Motor neuron (in vitro differentiated cells): ENCODE results near the gene RPH3AL. TPM values are rescaled to one million over a fixed set of nuclear protein-coding genes. Genes with fewer than 3 reads are reported as not detected.
"Not testable (repeated sequence)": the region's sequence is repeated elsewhere in the genome, so short reads cannot be mapped to it uniquely, and the experiment has no call there.

ENCODE experiments used
- ATAC-seq, 8 experiments: fragments of 200-7000 bp; cut with Tn5 transposase; replicated peaks in 6 of 8; 2 replicates each; pipeline ENCODE4 v1.8.0; 2021; ENCODE audit warnings: mild to moderate bottlenecking in 8 of 8, moderate library complexity in 8 of 8
- H3K27ac ChIP-seq, 2 donors: fragments of 250-450 bp; sonication (Bioruptor Pico); 2 replicates each; pipeline ENCODE4 v1.9.0; 2021; ENCODE audit warnings: antibody characterized with exemption in 2 of 2, mild to moderate bottlenecking in 2 of 2, moderate library complexity in 1 of 2
- H3K4me1 ChIP-seq, 2 donors: fragments of 250-450 bp; sonication (Bioruptor Pico); replicated peaks in 1 of 2; 2 replicates each; pipeline ENCODE4 v1.6.1; 2021; ENCODE audit warnings: antibody characterized with exemption in 2 of 2, mild to moderate bottlenecking in 2 of 2, moderate library complexity in 1 of 2
- H3K4me3 ChIP-seq, 5 donors: fragments of 250-450 bp; sonication (Bioruptor Pico); 2 replicates each; pipeline ENCODE4 v1.9.0; 2021; ENCODE audit warnings: antibody characterized with exemption in 5 of 5, mild to moderate bottlenecking in 5 of 5, moderate library complexity in 4 of 5
- WGBS, 10 experiments: fragments of 450-650 bp; shearing (Covaris generic); methylation state at CpG; one replicate each; pipeline ENCODE4 v1.0.0; 2022; 5-methylcytosine and 5-hydroxymethylcytosine counted together
- in situ Hi-C, 9 experiments: fragments of 400-800 bp; cut with MboI; loops; one replicate each; pipeline ENCODE4 v1.15.0; 2021; ENCODE audit warnings: low sequenced_read_pairs in 9 of 9, low pct_unique_long_range_greater_than_20kb in 2 of 9; ENCODE audit not compliant: unreplicated experiment in 9 of 9
- total RNA-seq, 8 experiments: library from RNA; unstranded; fragments of 300-600 nt; gene quantifications; 2 replicates each; pipeline versions ENCODE4 v1.2.3 to v1.2.4, GENCODE V29; 2022

Gene RPH3AL
- total RNA-seq, 8 experiments from 2014 or later, result 1.4 to 7.6 (median 3.0) TPM

GRCh38 chr17:178292-179065 is 174.1 kb downstream of the RPH3AL start:
- peaks cover 21 to 33% of the 10 kb centered on the region in 2 donors for H3K4me1 ChIP-seq
- WGBS, 10 experiments, result 21 to 100% (median 60%) methylated on average over 1 to 6 of the region's 12 CpGs; no CpG with 5 or more reads in 3 of the 10 experiments
- H3K27ac ChIP-seq, result no peak overlapping the region
- H3K4me3 ChIP-seq, result no peak overlapping the region
- ATAC-seq, result no peak
- in situ Hi-C loops, result no loop called here

GRCh38 chr17:177762-178161 is 174.8 kb downstream of the RPH3AL start:
- WGBS, 10 experiments, result 0 to 100% (median 92%) methylated on average over 1 to 4 of the region's 6 CpGs; no CpG with 5 or more reads in 3 of the 10 experiments
- no peak overlapping the region for H3K27ac ChIP-seq
- in situ Hi-C loops, result no loop called here
- no peak for ATAC-seq
- peaks cover 21 to 35% of the 10 kb centered on the region in 2 donors for H3K4me1 ChIP-seq
- no peak overlapping the region for H3K4me3 ChIP-seq

- no peak overlapping the region for H3K27ac ChIP-seq
- H3K4me1 ChIP-seq, result peaks cover 16 to 29% of the 10 kb centered on the region in 2 donors
- no peak overlapping the region for H3K4me3 ChIP-seq
- WGBS, 10 experiments, result 44 to 100% (median 82%) methylated on average over 1 to 3 of the region's 3 CpGs; no CpG with 5 or more reads in 3 of the 10 experiments
- ATAC-seq, result no peak
- in situ Hi-C loops, result no loop called here
Measured at GRCh38 chr17:177155-177554, 175.5 kb downstream of the RPH3AL start.

- H3K27ac ChIP-seq, result no peak overlapping the region
- H3K4me3 ChIP-seq, result no peak overlapping the region
- peak in 3 of 8 experiments; percentile 25 to 62 (median 30) for ATAC-seq
- in situ Hi-C loops, result no loop called here
- 58 to 100% (median 80%) methylated on average over 1 to 5 of the region's 10 CpGs; no CpG with 5 or more reads in 2 of the 10 experiments for WGBS, 10 experiments
- peaks cover 0 to 8% of the 10 kb centered on the region in 2 donors for H3K4me1 ChIP-seq
Measured at GRCh38 chr17:173166-173911, 179.3 kb downstream of the RPH3AL start.

- ATAC-seq, result peak in 1 of 8 experiments; percentile 15
- 80 to 90% (median 80%) methylated on average over 1 to 7 of the region's 11 CpGs; no CpG with 5 or more reads in 7 of the 10 experiments for WGBS, 10 experiments
- in situ Hi-C loops, result no loop called here
Measured at GRCh38 chr17:172401-172800, 180.2 kb downstream of the RPH3AL start.

GRCh38 chr17:171871-172270 is 180.7 kb downstream of the RPH3AL start:
- in situ Hi-C loops, result no loop called here
- no peak for ATAC-seq
- no CpG with 5 or more reads among the region's 13 CpGs for WGBS, 10 experiments
- Histone ChIP-seq H3K27ac (no peak overlapping the region), H3K4me3 (no peak overlapping the region), H3K4me1 (peaks cover 0 to 5% of the 10 kb centered on the region in 2 donors)

More at GRCh38 chr17:172401-172800, 180.2 kb downstream of the RPH3AL start:
- no peak overlapping the region for H3K4me3 ChIP-seq
- H3K27ac ChIP-seq, result no peak overlapping the region
- H3K4me1 ChIP-seq, result peaks cover 0 to 5% of the 10 kb centered on the region in 2 donors

- Histone ChIP-seq H3K4me1 (peaks cover 0 to 3% of the 10 kb centered on the region in 2 donors), H3K4me3 (no peak overlapping the region), H3K27ac (no peak overlapping the region)
- WGBS, 10 experiments, result no CpG with 5 or more reads among the region's 6 CpGs
- in situ Hi-C loops, result no loop called here
- ATAC-seq, result peak in 5 of 8 experiments; percentile 12 to 50 (median 18)
Measured at GRCh38 chr17:170130-170670, 182.4 kb downstream of the RPH3AL start.

- ATAC-seq, H3K4me3 ChIP-seq, in situ Hi-C loops, H3K27ac ChIP-seq: not testable (repeated sequence)
- peaks cover 9 to 17% of the 10 kb centered on the region in 2 donors for H3K4me1 ChIP-seq
- 90% methylated on average over 2 of the region's 11 CpGs; no CpG with 5 or more reads in 9 of the 10 experiments for WGBS, 10 experiments
Measured at GRCh38 chr17:168614-169013, 184.0 kb downstream of the RPH3AL start.

GRCh38 chr17:165939-166338 is 186.7 kb downstream of the RPH3AL start:
- 63 to 100% (median 94%) methylated on average over 1 to 6 of the region's 14 CpGs; no CpG with 5 or more reads in 3 of the 10 experiments for WGBS, 10 experiments
- no peak for ATAC-seq
- H3K4me3 ChIP-seq, result no peak overlapping the region
- in situ Hi-C loops, result no loop called here
- no peak overlapping the region for H3K27ac ChIP-seq
- peaks cover 9 to 18% of the 10 kb centered on the region in 2 donors for H3K4me1 ChIP-seq

GRCh38 chr17:164303-165235 is 188.0 kb downstream of the RPH3AL start:
- peak overlapping the region; percentile 1 to 15 for H3K27ac ChIP-seq
- H3K4me1 ChIP-seq, result peaks cover 9 to 18% of the 10 kb centered on the region in 2 donors
- peak; percentile 77 to 99 (median 96) for ATAC-seq
- in situ Hi-C loops, result no loop called here
- 65 to 80% methylated on average over 4 to 8 of the region's 16 CpGs; no CpG with 5 or more reads in 8 of the 10 experiments for WGBS, 10 experiments
- H3K4me3 ChIP-seq, result no peak overlapping the region

- H3K4me1 ChIP-seq, result peaks cover 9 to 18% of the 10 kb centered on the region in 2 donors
- no peak overlapping the region for H3K27ac ChIP-seq
- in situ Hi-C loops, result no loop called here
- 0 to 93% (median 69%) methylated on average over 1 to 5 of the region's 11 CpGs; no CpG with 5 or more reads in 4 of the 10 experiments for WGBS, 10 experiments
- no peak overlapping the region for H3K4me3 ChIP-seq
- ATAC-seq, result peak in 2 of 8 experiments; percentile 2 to 65
Measured at GRCh38 chr17:163514-164098, 189.0 kb downstream of the RPH3AL start.

GRCh38 chr17:162689-163088 is 189.9 kb downstream of the RPH3AL start:
- 86 to 100% (median 91%) methylated on average over 2 to 8 of the region's 11 CpGs; no CpG with 5 or more reads in 5 of the 10 experiments for WGBS, 10 experiments
- ATAC-seq, result peak in 1 of 8 experiments; percentile 30
- H3K27ac ChIP-seq, result no peak overlapping the region
- H3K4me1 ChIP-seq, result peaks cover 9 to 18% of the 10 kb centered on the region in 2 donors
- in situ Hi-C loops, result no loop called here
- no peak overlapping the region for H3K4me3 ChIP-seq
